DMS153 treated with DMSO at 0.1 percent for 48 hours (cell line): ENCODE measurements around the gene OR2V2.
"Not testable (repeated sequence)": the region's sequence is repeated elsewhere in the genome, so short reads cannot be mapped to it uniquely, and the experiment has no call there.

Experiments used
- DNase-seq: peaks from one replicate; lab custom pipeline; 2025; ENCODE audit not compliant: unreplicated experiment; lab: John Stamatoyannopoulos, UW

Gene OR2V2

GRCh38 chr5:181114844-181115778, 32.3 kb upstream of the OR2V2 start:
- no peak for DNase-seq

GRCh38 chr5:181118369-181118768, 29.0 kb upstream of the OR2V2 start:
- DNase-seq, result no peak

GRCh38 chr5:181119105-181119504, 28.3 kb upstream of the OR2V2 start:
- DNase-seq, result no peak

- no peak for DNase-seq
Observed at GRCh38 chr5:181120306-181120705, 27.1 kb upstream of the OR2V2 start.

- no peak for DNase-seq
Observed at GRCh38 chr5:181120761-181121160, 26.6 kb upstream of the OR2V2 start.

GRCh38 chr5:181121675-181122561, 25.5 kb upstream of the OR2V2 start:
- no peak for DNase-seq

GRCh38 chr5:181124526-181124925, 22.9 kb upstream of the OR2V2 start:
- DNase-seq, result no peak

- DNase-seq, result no peak
Observed at GRCh38 chr5:181126841-181127240, 20.5 kb upstream of the OR2V2 start.

GRCh38 chr5:181127456-181127855, 19.9 kb upstream of the OR2V2 start:
- DNase-seq, result no peak

GRCh38 chr5:181127907-181128626, 19.3 kb upstream of the OR2V2 start:
- DNase-seq, result no peak

- no peak for DNase-seq
Observed at GRCh38 chr5:181129601-181130000, 17.8 kb upstream of the OR2V2 start.

GRCh38 chr5:181130081-181130480, 17.3 kb upstream of the OR2V2 start:
- DNase-seq, result not testable (repeated sequence)

GRCh38 chr5:181130832-181131496, 16.4 kb upstream of the OR2V2 start, which contains the start of gene OR2V1:
OR2V1 (minus strand) TSS chr5:181131169; CDS start chr5:181125304, 5,865 bp downstream.
- DNase-seq, result no peak

- no peak for DNase-seq
Observed at GRCh38 chr5:181131514-181131913, 15.9 kb upstream of the OR2V2 start.

GRCh38 chr5:181133083-181133482, 14.3 kb upstream of the OR2V2 start:
- no peak for DNase-seq

GRCh38 chr5:181133610-181134231, 13.7 kb upstream of the OR2V2 start:
- DNase-seq, result no peak

- DNase-seq, result no peak
Observed at GRCh38 chr5:181134259-181134658, 13.1 kb upstream of the OR2V2 start.

- DNase-seq, result no peak
Observed at GRCh38 chr5:181136361-181136955, 10.9 kb upstream of the OR2V2 start.

- no peak for DNase-seq
Observed at GRCh38 chr5:181138258-181138657, 9.1 kb upstream of the OR2V2 start.

GRCh38 chr5:181140766-181141165, 6.6 kb upstream of the OR2V2 start:
- no peak for DNase-seq
